Measurements from ENCODE around the gene PHLDA1.

- TF ChIP-seq CTCF (conservative IDR thresholded peaks at IDR 0.05; ENCODE audit: low read depth, low read length): no peak
- no peak for TF ChIP-seq EZH2 (IDR thresholded peaks at IDR 0.05; ENCODE audit: borderline replicate concordance, low read depth, low read length, poor library complexity, severe bottlenecking)
These were observed 52.9 kb downstream of the PHLDA1 start for GRCh38 chr12:75978677-75979076.
